SW480 (cell line): ENCODE results near the gene KRT36.
A peak's percentile ranks its signal among the peaks of the same experiment; 100 is the strongest.

Source experiments
- DNase-seq: peaks from one replicate; pipeline ENCODE4 v3.0.0-alpha.2; 2016; ENCODE audit warnings: low spot score

The KRT36 gene

DNA sequence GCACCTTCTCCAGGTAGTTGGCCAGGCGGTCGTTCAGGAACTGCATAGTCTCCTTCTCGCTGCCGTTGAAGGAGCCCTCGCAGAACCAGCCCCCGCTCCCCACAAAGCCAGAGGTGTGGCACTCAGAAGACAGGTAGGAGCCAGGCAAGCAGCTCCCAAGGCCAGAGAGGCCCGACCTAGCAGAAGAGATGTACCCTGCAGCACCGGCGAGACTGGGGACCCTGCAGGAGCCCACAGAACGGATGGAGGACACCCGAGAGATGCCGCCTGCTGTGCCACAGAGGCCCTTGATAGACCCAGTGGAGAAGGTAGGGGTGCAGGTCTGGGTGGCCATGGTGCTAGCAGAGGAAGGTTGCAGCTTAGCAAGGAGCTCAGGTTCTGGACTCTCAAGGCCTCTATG, at the start of gene KRT36:
Gene KRT36 (minus strand): TSS at position 380 of the 400 bp plus-strand sequence. CDS start 46 bp downstream, at position 334.
- DNase-seq: no peak

DNA sequence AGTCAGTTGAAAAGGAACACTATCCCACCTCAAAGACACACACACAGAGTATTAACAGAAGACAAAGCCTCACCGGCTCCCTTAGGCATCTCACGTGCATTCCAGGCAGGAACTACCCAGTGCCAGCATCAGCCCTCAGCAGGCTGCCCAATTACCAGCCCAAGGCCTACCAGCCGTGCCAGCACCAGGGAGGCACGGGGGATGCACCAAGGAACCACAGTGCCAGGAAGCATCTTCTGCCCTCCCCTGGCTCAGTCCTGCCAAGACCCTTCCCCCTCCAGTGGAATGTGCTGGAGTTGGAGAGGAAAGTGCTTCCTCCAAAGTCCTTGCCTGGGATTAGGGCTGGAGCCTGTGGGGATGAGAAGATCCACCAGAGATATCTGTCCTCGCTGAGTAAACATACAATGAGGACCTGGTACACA, 49.4 kb upstream of the KRT36 start:
- no peak for DNase-seq

DNA sequence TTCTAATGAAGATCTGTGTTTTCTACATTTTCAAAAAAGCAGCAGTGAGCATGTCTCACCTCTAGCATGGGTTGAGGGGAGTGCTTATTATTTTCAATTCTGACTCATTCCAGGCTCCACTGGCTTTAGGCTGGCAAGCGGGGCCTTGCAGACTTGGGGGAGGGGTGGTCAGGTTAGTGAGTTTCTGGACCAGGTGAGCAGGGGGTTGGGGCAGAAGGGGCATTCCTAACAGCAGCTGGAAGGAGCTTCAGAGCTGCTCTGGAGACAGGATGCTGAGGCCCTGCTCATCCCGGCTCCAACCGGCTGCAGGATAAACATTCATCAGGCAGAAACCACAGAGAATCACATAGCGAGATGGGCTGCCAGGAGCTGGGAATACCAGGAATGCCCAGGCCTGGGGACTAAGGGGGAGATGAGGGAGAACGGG, 48.9 kb upstream of the KRT36 start:
- DNase-seq: no peak

DNA sequence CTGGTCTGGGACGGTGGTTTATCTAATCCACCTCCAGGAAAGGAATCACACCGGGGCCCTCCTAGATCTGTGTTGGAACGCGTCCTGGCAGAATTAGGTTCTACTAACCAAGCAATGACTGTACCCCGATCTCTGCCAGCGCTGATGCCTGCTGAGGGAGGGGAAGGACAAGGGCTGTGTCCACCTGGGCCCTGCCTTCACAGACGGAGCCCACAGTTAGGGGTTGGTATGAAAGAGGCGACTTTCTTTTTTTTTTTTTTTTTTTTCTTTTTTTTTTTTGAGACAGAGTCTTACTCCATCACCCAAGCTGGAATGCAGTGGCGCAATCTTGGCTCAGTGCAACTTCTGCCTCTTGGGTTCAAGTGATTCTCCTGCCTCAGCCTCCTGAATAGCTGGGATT, 48.3 kb upstream of the KRT36 start:
- DNase-seq: no peak

DNA sequence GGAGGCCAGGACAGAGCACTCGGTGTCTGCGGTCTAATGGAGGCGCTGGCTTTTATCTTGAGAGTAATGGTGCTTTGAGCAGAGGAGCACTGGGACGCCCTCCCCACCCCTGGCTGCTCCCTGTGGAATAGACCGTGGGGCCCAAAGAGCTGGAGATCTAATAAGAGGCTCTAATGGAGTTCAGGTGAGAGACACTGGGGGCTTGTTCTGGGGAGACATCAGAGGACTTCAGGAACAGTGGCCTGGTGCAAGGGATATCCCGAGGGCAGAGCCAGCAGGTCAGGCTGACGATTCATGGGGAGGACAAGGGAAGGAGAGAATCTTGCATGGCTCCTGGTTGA, 47.9 kb upstream of the KRT36 start:
- no peak for DNase-seq

DNA sequence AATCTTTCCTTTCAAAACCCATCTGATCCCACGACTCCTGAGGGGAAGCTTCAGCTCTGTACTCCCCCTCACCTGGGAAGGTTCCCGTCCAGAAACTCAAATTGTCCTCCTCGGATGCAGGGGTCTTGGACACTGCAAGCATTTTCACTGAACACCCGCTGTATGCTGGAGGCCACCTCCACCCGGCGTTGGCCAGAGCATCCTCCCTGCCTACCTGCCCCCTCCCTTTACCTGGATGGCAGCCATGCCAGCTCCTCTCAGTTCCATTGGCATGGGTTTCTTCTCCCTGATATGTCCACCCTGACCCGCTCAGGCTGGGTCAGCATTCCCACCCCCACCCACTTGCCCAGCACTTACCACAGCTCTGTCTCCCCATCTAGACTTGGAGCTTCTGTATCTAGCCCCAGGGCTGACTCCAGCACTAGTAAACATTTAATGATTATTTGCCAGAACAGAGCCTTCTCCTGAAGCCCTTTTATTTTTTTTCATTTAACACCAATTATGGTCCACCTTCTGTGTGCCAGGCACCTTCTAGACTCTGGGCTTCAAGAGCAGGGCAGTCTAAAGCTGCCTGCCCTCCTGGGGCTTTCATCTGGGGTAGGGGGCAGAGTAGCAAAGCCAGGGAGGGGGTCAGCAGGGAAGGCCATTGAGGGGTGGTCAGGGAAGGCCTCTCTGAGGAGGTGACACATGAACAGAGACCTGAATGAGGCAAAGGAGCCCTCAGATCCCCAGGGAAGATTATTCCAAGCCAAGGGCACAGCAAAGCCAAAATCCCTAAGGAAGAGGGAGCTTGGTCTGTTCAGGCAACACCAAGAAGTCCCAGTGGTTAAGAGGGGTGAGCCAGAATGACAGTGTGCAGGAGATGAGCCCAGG, 47.3 kb upstream of the KRT36 start:
- no peak for DNase-seq

DNA sequence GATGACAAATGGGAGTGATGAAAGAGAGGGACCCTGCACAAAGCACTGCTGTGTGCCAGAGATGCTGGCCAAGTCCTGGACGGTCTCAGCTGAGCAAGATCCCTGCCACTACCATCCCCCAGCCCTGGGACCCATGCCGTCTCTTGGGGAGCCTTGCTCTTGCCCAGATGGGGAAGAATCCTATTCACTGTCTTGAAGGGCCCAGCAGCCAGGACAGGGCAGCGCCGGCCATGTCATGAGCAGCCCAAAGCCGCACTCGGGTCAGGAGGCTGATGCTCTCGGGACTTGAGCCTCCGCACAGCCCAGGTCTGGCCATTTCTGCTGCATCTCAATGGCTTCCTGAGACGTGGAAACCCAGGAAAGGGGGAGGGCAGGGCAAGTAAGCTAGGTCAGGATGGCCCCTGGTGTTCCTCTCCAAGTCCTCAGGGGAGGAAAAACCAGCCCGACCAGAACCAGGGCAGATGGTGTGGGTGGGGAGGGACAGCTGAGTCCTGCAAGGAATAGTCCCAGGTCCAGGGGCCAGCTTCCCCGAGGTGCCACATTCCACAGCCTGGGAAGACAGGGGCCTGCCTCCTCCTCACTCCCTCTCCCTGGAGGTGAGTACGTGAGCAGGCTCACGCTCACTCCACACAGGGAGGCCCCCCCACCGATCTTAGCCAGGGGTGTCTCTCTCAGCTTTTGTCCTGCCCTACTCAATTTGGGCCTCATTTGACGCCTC, 46.2 kb upstream of the KRT36 start:
- no peak for DNase-seq

DNA sequence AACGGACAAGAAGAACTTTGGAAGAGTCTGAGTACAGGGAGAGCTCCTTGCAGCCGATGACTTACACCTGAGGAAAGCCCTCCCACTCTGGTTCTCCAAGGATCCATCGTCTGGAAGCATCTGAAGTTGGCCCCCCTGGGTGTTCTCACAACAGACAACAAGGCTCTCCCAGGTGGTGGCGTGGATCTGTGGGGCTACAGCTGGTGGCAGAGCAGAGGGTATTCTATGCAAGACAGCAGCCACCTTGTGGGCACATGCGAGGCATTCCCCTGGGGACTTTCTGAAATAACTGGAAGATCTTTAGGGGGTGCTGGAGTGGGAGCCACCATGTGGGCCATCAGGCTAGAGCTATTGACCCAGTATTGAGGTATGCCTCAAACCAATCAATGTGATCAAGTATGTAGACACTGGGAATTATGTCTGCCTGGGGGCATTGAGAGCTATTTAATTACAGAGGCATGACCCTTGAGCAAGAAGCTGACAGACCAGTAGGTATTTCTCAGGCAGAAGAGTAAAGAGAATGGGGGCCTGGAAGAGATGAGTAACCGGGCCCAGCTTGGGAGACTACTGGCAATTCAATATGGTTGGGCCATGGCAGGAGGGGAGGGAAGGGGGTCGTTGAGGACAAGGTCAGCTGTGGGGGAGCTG, 45.3 kb upstream of the KRT36 start:
- DNase-seq: no peak

DNA sequence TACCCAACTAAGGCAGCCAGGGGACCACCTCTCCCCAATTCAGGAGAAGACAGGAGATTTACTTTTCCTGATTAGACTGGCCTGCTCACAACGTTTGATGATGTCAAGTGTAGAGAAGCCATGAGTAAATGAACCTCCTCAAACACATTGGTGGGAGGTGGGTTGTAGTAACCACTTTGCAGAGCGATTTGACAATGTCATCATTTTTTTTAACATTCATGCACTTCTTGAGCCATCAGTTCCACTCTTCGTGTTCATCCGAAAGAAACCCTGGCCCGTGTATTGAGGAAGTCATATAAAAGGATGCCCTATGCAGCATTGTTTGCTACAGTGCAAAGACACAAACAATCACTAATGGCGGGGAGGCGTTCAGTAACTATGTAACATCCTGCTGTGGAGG, 43.9 kb upstream of the KRT36 start:
- no peak for DNase-seq

DNA sequence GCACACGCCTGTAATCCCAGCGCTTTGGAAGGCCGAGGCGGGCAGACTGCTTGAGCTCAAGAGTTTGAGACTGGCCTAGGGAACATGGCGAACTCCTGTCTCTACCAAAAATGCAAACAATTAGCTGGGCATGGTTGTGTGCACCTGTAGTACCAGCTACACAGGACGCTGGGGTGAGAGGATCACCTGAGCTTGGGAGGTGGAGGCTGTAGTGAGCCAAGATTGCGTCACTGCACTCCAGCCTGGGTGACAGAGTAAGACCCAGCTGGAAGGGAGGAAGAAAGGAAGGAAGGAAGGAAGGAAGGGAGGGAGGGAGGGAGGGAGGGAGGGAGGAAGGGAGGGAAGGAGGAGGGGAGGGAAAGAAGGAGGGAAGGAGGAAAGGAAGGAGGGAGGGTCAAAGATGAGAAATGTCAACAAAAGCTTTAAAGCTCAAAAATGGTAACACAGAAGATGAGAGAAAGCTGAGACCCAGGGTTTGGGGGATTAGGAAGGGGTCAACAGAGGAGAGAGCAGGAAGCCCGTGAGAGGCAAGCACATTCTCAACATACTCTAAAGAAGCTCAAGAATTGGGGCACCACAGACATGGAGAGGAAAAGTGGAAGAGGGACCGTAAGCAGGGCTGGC, 43.3 kb upstream of the KRT36 start:
- no peak for DNase-seq

DNA sequence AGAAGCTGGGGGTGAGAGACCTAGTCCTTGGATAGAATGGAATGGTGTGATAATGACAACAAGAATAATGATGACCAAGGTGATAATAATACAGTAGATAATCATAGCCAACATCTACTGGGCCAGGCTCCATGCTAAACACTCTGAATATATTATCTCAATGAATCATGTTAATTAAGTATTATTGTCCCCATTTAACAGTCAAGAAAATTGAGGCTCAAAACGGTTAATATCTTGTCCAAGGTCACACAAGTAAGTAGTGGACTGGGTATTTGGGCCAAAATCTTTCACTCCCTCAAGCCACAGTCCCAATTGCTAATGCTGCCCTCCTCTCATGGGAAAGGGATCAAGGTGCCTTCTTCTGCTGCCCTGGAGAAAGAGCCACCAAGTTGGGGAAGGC, 42.3 kb upstream of the KRT36 start:
- no peak for DNase-seq

DNA sequence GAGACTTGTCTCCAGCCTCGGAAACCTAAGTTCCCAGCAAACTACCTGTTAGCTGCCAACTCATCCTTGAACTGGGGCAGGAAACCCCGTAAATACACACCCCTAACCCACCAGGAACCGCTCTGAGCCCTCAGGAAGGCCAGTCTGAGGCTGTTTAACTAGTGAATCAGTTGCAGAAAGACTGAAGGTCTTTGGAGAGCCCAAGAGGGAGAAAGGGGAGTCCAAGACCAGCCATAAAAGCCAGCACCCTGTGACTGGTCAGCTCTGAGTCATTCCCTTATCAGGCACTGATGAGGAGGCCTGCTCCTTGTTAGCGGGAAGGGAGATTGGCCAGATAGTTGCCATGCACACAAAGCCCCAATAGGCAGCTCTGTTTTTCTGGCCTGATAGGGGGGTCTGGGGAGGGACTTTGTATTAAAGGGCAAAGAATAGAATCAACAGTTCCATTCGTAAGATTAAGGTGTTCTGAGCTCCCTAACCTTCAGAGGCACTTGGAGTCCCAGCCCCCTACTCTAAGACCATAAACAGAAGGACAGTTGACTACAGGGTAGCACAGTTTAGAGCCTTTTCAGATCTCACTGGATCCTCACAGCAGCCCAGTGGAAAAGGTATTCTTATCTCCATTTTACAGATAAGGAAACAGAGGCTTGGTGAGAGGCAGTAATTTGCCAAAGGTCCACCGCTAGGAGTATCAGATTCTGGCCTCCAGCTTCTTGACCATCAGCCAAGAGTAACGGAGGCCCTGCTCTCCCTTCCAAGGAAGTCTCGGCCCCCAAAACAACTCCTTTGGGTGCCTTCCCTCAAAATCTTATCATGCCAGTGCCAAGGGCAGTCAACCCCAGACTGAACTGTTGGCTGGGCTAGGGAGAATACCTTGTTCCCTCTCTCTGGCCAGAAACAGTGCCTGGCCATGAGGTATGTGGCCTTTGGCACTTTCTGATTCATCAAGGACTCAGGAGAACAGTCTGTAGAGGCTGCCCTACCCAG, 40.6 kb upstream of the KRT36 start:
- peak; percentile 80 for DNase-seq

DNA sequence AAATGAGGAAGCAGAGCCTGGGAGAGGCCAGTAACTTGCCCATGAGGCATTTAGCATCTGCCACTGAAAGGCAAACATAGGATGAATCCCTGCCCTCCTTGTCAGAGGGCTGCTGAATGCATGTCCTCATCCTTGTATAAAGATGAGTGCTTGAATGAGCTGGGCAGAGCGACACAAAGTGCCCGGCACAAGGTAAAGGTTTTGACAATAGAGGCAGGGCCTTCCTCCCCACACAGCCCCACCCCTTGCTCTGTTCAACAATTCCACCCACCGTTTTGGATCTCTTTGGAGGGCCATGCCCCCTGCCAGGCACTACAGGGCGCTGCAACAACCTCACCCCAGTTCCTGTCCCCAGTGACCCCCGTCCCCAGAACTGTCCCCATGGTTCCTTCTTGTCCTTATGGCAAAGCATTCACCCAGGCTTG, 39.8 kb upstream of the KRT36 start:
- DNase-seq: no peak

DNA sequence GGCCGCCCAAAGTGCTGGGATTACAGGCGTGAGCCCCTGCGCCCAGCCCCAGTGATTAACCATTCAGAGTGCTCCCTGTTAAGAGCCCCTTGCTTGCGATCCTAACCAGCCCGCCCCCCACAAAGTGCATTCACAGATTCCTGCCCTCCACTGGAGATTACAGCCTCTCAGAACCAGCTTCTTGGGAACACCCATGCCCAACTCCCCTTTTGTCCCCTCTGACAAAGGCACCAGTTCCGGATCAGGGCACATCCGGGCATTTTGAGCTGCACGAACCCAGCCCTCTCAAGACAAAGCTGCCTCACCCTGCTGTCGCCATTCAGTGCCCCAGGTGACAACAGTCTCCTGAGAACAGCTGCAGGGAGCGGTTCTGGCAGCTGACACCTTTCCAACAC, 39.2 kb upstream of the KRT36 start:
- no peak for DNase-seq

DNA sequence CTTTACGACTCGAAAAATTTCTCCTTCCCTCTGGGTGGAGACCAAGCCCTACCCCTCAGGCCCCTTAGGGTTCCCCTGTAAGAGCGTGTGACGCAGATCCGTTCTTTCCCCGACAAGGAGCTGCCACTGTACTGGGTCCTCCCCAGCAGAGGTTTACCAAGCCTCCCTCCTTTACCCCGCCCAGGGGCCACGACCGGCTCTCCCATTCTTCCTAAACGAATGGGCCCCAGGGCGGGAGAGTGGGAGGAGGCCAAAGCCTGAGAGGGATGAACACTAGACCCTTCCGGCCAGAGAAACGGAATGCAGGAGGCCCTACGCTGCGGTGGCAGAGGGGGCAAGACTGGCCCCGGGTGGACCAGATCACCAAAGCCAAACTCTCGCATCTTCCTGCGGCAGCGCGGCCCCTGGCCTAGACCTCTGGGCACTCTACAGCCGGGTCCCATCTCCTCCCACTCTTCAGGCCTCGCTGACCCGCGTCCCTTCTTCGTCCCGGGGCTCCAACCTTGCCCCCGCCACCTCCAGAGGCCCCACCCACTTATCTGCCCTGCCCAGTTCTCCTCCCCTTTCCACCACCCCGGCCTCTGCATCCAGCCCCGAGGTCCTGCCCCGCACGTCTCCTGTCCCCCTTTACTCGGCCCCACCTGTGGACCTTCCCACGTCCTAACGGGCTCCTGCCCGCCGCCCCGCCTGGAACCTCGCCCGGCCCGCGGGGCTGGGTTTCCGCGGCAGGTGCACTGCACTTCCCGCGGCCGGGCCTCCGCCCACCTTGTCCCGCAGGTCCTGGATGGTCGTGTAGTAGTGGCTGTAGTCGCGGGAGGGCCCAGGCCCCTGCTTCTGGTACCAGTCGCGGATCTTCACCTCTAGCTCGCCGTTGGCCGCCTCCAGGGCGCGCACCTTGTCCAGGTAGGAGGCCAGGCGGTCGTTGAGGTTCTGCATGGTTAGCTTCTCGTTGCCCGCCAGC, 37.6 kb upstream of the KRT36 start:
- DNase-seq: peak; percentile 62

DNA sequence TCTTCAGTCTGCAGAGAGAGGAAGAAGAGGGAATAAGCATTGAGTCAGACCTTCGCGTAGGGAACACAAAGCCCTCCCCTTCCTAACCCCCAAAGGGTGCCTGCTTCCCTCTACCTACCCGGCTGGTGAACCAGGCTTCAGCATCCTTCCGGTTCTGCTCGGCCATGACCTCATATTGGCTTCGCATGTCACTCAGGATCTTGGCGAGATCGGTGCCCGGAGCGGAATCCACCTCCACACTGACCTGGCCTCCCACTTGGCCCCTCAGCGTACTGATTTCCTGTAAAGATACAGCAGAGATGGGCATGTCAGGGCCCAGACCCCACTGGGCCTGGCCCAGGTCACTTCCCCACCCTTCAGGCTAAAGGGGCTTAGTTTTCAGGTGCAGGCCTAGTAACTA, 34.6 kb upstream of the KRT36 start:
- DNase-seq: no peak

DNA sequence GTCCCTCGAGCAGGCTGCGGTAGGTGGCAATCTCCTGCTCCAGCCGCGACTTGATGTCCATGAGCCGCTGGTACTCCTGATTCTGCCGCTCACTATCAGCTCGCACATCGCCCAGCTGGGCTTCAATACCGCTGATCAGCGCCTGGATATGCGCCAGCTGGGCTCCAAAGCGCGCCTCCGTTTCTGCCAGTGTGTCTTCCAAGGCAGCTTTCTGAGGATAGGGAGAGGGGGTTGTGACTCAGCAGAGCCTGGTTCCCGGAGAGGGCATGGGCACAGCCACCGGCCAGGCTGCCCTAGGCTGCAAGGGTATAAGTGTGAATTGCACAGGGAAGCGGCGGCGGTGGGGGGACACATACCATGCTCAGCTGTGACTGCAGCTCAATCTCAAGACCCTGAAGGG, 34.1 kb upstream of the KRT36 start:
- peak; percentile 66 for DNase-seq

DNA sequence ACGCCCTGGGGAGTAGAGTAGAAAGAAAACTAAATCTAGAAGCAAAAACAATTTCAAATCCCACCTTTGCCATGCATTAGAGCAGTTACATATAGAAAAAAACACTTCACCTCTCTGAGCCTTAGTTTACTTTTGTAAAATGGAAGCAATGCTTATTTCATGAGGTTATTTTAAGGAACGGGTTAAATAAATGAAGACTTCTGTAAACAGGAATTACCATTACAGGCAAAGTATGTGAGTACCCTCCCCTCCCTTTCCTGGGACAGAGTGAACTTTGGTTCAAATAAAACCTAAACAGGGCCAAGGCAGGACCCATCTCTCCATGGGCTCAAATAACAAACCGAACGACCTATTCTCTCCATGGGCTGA, 33.5 kb upstream of the KRT36 start:
- no peak for DNase-seq

DNA sequence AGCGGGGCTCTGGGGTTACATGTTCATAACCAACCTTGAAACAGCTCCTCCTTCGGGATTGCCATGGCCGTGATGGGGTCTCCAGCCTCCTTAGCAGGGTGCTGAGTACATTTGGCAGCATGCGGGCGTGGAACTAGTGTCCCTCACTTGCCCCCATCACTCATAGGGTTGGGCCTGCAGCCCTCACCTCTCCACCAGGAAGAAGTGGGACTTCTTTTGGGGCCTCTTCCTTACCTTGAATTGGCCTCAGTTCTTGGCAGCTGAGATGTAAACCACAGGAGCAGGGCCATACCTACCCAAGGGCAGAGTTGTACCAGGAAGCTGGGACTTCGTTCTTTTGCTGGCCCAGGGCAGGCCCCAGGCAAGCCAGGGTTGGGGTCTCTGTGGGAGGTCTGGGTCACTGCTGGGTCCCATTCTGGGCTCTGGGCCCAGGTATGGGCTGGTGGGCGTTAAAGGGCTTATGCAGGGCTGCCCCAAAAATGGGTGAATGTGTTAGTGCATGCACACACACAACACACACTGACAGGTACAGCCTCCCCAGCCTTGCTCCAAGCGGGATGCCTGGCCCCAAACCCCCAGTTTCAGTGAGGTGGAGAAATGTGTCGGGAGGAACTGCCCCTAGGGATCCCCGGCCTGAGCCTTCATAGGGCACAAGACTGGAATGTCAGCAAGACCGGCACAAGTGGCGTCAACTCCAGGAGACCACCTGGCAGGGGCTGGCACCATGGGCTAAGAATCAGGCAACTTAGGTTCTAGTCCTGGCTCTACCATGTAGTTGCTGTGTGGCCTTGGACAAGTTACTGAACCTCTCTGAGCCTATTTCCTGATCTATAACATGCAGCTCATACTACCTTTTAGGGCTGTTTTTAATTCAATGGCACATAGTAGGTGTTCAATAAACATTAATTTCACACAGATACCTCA, 32.9 kb upstream of the KRT36 start:
- DNase-seq: peak; percentile 82
